Measurements from ENCODE around the gene IP6K3. TPM values are rescaled to one million over a fixed set of nuclear protein-coding genes. Genes with fewer than 3 reads are reported as not detected.

The IP6K3 gene
- polyA plus RNA-seq, 1 donor = 33.1 TPM

DNA sequence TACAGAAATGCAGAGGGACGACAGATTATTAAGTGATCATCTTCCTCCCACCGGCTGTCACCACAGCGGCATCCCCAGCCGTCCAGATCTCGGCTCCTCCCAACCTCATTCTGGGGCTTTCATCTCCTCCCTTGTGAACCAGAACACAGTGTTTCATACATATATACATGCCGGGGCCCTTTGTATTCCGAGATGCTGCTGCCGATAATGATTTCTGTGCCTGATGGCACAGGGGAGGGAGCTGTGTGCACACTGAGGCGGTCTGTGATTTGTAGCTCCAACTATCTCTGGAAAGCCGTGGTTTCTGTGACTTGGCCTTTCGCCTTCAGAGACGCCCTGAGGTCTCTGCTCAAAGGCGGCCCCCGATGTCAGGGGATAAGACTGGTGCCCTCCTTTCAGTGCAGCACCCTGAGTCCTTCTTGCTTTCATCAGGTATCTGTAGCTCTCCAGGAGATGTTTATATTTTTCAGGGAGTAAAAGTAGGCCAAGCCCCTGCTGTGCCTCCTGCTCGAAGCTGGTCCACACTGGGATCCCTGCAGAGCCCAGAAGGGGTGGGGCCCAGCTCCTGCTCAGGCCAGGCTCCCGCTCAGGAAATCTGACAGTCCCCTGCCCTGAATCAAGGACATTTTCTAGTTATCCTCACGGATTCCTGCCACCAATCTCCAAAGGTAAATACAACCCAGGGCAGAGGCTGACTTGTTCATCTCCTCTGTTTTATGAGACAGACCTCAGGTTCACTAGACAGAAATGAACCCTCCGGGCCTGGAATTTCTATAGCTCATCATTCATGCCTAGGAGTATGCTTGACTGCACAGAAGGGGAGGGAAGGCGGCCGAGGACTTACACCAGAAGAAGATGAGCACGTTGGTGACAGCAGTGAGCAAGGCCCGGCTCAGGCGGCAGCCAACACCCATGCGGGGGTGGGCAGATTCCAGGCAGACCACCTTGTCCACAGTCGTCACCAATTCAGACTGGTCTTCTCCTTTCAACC, 31.0 kb upstream of the IP6K3 start:
- DNase-seq (ENCODE audit: low read depth) = no peak

DNA sequence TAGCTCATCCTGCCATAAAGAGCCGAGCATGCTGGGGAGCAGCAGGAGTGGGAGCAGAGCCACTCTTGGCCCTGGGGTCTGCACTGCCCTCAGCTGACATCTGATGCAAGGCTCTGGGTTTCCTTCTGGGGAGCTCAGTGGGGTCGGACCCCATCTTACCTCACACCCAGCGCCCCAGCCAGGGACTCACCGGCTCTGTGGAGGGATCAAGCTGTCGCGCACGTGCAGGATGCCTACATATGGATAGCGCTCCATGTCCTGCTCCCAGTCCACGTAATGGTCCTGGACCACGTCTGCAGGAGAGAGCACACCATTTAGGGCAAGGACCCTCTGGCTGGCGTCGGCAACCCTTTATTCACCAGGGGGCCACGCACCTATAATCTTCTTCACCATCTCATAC, 30.1 kb upstream of the IP6K3 start:
- DNase-seq (ENCODE audit: low read depth) = no peak

- no peak for DNase-seq (ENCODE audit: low read depth)
Measured at GRCh38 chr6:33776186-33776585, 29.5 kb upstream of the IP6K3 start.

- DNase-seq (ENCODE audit: low read depth) = no peak
Measured at GRCh38 chr6:33774774-33775173, 28.1 kb upstream of the IP6K3 start.

GRCh38 chr6:33772902-33773472, 26.3 kb upstream of the IP6K3 start:
- no peak for DNase-seq (ENCODE audit: low read depth)

- no peak for DNase-seq (ENCODE audit: low read depth)
Measured at GRCh38 chr6:33772082-33772830, 25.6 kb upstream of the IP6K3 start.

DNA sequence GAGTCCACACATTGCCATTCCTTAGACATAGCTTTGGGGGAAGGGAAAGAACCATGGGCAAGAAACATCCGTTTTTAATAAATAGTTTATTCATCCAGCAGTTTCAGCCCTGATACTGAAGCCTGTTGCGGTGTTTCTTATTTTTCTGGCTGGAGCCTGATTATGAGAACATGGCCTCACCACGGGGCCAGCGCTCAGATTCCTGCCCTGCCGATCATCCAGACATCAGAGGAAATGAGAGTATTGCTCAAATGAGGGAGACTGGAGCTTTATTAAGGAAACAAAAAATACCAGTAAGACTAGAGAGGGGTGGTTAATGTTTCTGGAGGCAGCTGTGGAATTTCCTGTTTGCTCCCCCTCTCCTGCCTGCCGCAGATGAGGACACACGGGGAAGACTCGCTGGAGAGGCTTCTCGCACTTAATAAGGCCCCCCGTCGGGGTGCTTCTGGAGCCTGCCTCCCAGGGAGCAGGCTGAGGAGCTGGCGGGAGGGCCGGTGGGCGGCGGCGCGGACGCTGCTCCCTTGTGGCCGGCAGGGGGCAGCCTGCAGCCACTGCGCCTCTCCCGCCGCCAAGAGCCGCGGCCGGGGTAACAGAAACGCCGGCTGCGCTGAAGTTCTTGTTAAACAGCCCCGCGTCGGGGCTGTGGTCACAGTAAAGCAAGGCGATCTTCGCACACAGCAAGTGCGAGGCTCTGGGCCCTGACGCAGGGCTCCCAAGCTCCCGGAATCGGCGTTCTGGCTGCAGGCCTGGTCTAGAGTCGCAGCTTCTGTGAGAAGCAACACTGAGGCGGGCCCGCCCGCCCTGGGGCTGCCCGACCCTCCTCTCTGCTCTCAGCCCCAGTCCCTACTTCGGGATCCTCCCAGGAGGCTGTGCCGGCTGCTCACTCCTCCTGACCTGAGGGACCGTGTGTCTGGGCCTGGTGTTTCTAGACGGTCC, 24.7 kb upstream of the IP6K3 start:
- no peak for DNase-seq (ENCODE audit: low read depth)

GRCh38 chr6:33770833-33771145, 24.1 kb upstream of the IP6K3 start:
- DNase-seq (ENCODE audit: low read depth) = no peak

DNA sequence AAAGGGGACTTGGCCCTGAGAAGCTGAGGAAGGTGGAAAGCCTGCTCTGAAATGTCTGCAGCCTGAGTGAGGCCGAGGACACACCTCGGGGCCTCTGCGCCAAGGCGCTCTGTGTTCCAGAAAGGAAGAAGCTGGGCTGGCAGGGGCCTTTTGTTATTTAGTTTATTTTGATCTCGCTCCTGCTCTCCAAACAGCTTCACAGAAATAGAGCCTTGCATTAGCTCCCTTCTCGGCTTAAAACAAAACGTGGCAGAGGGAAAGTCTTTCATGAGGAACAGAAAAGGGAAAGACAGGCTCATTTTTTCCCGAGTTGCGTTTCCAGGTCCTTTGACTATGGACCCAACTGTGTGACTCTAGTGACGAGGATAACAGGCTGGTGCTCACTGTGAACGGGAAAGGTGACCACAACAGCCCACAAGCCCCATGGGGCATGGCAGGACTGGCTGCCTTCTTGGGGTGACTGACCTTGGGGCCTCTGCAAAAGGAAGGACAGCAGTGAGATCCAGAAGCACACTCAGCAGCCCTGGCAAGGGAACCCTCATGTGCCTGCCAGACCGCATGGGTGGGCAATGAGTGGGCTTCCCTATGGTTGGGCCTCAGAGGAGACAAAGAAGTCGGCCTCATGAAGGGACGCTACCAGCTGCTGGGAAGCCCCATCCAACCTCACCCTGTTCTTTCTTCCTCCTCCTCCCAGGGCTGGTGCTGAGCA, 23.6 kb upstream of the IP6K3 start:
- DNase-seq (ENCODE audit: low read depth) = no peak

DNA sequence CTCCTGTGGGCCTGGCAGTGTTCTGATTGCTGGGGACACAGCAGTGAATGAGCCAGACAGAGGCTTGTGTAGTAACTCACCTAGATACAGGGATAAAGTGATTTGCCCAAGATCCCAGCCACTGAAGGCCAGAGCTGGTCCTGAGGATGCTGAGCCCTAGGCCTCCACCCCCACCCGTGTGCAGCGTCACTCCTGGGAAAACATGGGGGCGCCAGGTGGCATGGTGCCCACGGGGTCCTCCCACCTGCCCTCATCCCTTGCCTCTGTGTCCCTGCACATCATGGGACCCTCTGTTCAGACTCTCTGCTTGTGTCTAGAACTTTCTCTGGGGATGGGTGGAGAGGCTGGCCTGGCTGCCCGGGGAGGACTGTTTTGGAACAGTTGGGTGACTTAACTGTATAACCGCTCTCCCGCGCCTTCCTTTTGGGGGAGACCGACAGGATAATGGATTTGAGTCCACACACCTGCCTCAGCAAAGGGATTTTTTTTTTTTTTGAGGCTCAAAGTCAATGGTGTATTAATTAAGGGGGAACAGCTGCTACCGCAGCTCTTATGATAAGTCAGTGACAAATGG, 22.6 kb upstream of the IP6K3 start:
- DNase-seq (ENCODE audit: low read depth) = no peak

- DNase-seq (ENCODE audit: low read depth) = no peak
Measured at GRCh38 chr6:33768644-33769120, 22.0 kb upstream of the IP6K3 start.

GRCh38 chr6:33766921-33767907, 20.5 kb upstream of the IP6K3 start:
- no peak for DNase-seq (ENCODE audit: low read depth)

DNA sequence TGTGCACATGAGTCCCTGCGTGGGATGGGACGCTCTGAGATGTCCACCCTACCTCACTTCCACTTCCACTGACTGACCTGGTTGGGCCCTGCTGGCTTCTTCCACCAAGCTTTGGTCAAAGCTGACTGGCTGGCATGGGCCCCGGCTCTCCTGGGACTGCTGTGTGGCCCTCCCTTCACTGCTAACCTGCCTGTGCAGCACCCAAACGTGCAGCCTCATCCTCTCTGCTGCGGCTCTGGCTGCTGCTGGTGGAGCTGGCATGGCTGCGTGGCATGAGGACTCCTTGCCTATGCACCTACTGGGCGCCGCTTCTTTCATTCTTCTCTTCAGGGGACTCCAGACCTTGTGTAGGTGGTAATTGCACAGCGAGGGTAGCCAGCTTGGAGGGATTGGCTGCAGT, 18.7 kb upstream of the IP6K3 start:
- no peak for DNase-seq (ENCODE audit: low read depth)

- DNase-seq (ENCODE audit: low read depth) = no peak
Measured at GRCh38 chr6:33764036-33764435, 17.3 kb upstream of the IP6K3 start.

- no peak for DNase-seq (ENCODE audit: low read depth)
Measured at GRCh38 chr6:33763483-33763882, 16.8 kb upstream of the IP6K3 start.

GRCh38 chr6:33762713-33763112, 16.0 kb upstream of the IP6K3 start:
- no peak for DNase-seq (ENCODE audit: low read depth)

GRCh38 chr6:33761922-33762629, 15.4 kb upstream of the IP6K3 start:
- no peak for DNase-seq (ENCODE audit: low read depth)

- DNase-seq (ENCODE audit: low read depth) = no peak
Measured at GRCh38 chr6:33761581-33761921, 14.8 kb upstream of the IP6K3 start.
